ENCODE data around the gene KAT14.
"Not testable (repeated sequence)": the region's sequence is repeated elsewhere in the genome, so short reads cannot be mapped to it uniquely, and the experiment has no call there.

The KAT14 gene

GRCh38 chr20:18137412-18138265 lies at the start of gene KAT14, which contains the start of gene PET117:
Gene KAT14 (plus strand): TSS chr20:18137863. CDS start chr20:18142661, 4,798 bp downstream.
Gene PET117 (plus strand): TSS chr20:18137863. CDS start chr20:18137956, 93 bp downstream.
- DNase-seq = peak; percentile 97

GRCh38 chr20:18088298-18088697 lies 49.4 kb upstream of the KAT14 start:
- not testable (repeated sequence) for DNase-seq

GRCh38 chr20:18088841-18089240 lies 48.8 kb upstream of the KAT14 start:
- DNase-seq = not testable (repeated sequence)

- no peak for DNase-seq
These were observed 47.6 kb upstream of the KAT14 start for GRCh38 chr20:18090044-18090443.

GRCh38 chr20:18090477-18090876 lies 47.2 kb upstream of the KAT14 start:
- no peak for DNase-seq

- no peak for DNase-seq
These were observed 46.0 kb upstream of the KAT14 start for GRCh38 chr20:18091623-18092022.

GRCh38 chr20:18092890-18093289 lies 44.8 kb upstream of the KAT14 start:
- DNase-seq = no peak

GRCh38 chr20:18093388-18093787 lies 44.3 kb upstream of the KAT14 start:
- no peak for DNase-seq

GRCh38 chr20:18094191-18094590 lies 43.5 kb upstream of the KAT14 start:
- no peak for DNase-seq

GRCh38 chr20:18100569-18100968 lies 37.1 kb upstream of the KAT14 start:
- DNase-seq = not testable (repeated sequence)

- DNase-seq = no peak
These were observed 36.4 kb upstream of the KAT14 start for GRCh38 chr20:18101125-18101810.

GRCh38 chr20:18103497-18103896 lies 34.2 kb upstream of the KAT14 start:
- DNase-seq = no peak

GRCh38 chr20:18108326-18108725 lies 29.3 kb upstream of the KAT14 start:
- no peak for DNase-seq

GRCh38 chr20:18128574-18128973 lies 9.1 kb upstream of the KAT14 start:
- not testable (repeated sequence) for DNase-seq

GRCh38 chr20:18132663-18133062 lies 5.0 kb upstream of the KAT14 start:
- no peak for DNase-seq

GRCh38 chr20:18133962-18134361 lies 3.7 kb upstream of the KAT14 start:
- no peak for DNase-seq

GRCh38 chr20:18138266-18138582 lies 561 bp downstream of the KAT14 start:
- DNase-seq = no peak

- no peak for DNase-seq
These were observed 1.2 kb downstream of the KAT14 start for GRCh38 chr20:18138639-18139583.

GRCh38 chr20:18139832-18140231 lies 2.2 kb downstream of the KAT14 start:
- no peak for DNase-seq

- no peak for DNase-seq
These were observed 7.0 kb downstream of the KAT14 start for GRCh38 chr20:18144541-18145099.

- DNase-seq = no peak
These were observed 16.7 kb downstream of the KAT14 start for GRCh38 chr20:18154342-18154741.

GRCh38 chr20:18156045-18156444 lies 18.4 kb downstream of the KAT14 start:
- no peak for DNase-seq

GRCh38 chr20:18164356-18164755 lies 26.7 kb downstream of the KAT14 start:
- no peak for DNase-seq
